Left ventricle myocardium superior (tissue), 1 donor: ENCODE data around the gene LYZ. TPM values are rescaled to one million over a fixed set of nuclear protein-coding genes. Genes with fewer than 3 reads are reported as not detected.
"Not testable (repeated sequence)": the region's sequence is repeated elsewhere in the genome, so short reads cannot be mapped to it uniquely, and the experiment has no call there.

Experiments
- ATAC-seq: fragments of 200-7000 bp; cut with Tn5 transposase; one replicate; pipeline ENCODE4 v1.9.1; 2020; ENCODE audit warnings: mild to moderate bottlenecking, moderate library complexity
- DNase-seq: peaks from one replicate; pipeline ENCODE4 v3.0.0-alpha.2; 2020
- intact Hi-C: fragments of 100-400 bp; cut with micrococcal nuclease; formaldehyde crosslinking; loops from one replicate; pipeline ENCODE4 v1.11.0; 2022
- long read RNA-seq: library from polyadenylated mRNA; unstranded; transcript quantifications from one replicate; pipeline ENCODE4 v2.0.0, GENCODE V29; 2021
- total RNA-seq: library from RNA; stranded (reverse); fragmentation: NEBNext Ultra II Directional; extraction: Animal tissue kit (Norgen Biotek cat#: 25700); gene quantifications from one replicate; pipeline ENCODE4 v1.2.1, GENCODE V29; 2021
- donor health status: DM: no; HTN: yes; CAD: no; lungs with severe emphysema.

LYZ gene
- 51.1 TPM for total RNA-seq
- long read RNA-seq, transcript LYZ-201 (4 exons, 1,530 nt): major isoform, 7 of 8 reads
- long read RNA-seq, partial matches to known transcripts: 0 of 8 reads
- long read RNA-seq, other reads (novel, unspliced or antisense): 1 of 8 reads

- intact Hi-C loops: no loop called here
- ATAC-seq (peak; percentile 79), DNase-seq (no peak)
Observed at GRCh38 chr12:69348162-69348938, at the start of gene LYZ. Gene LYZ, plus strand, starts transcription at chr12:69348381. Its CDS starts 28 bp downstream, at chr12:69348409.

- intact Hi-C loops: no loop called here
- DNase-seq (no peak), ATAC-seq (no peak)
Observed at GRCh38 chr12:69298947-69299346, 49.2 kb upstream of the LYZ start.

- no peak for DNase-seq
- ATAC-seq: no peak
- intact Hi-C loops: no loop called here
Observed at GRCh38 chr12:69304284-69304683, 43.9 kb upstream of the LYZ start.

GRCh38 chr12:69309461-69309860 is 38.7 kb upstream of the LYZ start:
- DNase-seq (no peak), ATAC-seq (no peak)
- intact Hi-C loops: no loop called here

DNA sequence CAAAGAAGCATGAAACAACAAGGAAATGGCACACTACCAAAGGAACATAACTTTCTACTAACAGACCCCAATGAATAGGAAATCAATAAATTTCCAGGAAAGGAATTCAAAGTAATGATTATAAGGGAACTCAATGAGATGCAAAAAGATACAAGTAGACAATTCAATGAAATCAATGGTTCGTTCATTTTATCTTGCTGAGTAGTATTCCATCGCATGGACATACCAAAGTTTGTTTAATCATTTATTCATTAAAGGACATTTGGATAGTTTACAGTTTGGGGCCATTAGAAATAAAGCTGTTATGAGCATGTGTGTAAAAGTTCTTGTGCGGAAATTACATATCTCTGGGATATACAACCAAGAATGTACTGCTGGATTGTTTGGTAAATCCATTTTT is 35.0 kb upstream of the LYZ start:
- intact Hi-C loops: no loop called here
- ATAC-seq (no peak), DNase-seq (no peak)

- intact Hi-C loops, DNase-seq, ATAC-seq: not testable (repeated sequence)
Observed at GRCh38 chr12:69316784-69317183, 31.4 kb upstream of the LYZ start.

GRCh38 chr12:69317233-69317632 is 30.9 kb upstream of the LYZ start:
- ATAC-seq, intact Hi-C loops, DNase-seq: not testable (repeated sequence)

- intact Hi-C loops: no loop called here
- ATAC-seq: no peak
- no peak for DNase-seq
Observed at GRCh38 chr12:69318225-69318624, 30.0 kb upstream of the LYZ start.

- DNase-seq (no peak), ATAC-seq (no peak)
- intact Hi-C loops: no loop called here
Observed at GRCh38 chr12:69321351-69321750, 26.8 kb upstream of the LYZ start.

GRCh38 chr12:69324797-69325466 is 23.2 kb upstream of the LYZ start:
- intact Hi-C loops: no loop called here
- DNase-seq: no peak
- no peak for ATAC-seq

DNA sequence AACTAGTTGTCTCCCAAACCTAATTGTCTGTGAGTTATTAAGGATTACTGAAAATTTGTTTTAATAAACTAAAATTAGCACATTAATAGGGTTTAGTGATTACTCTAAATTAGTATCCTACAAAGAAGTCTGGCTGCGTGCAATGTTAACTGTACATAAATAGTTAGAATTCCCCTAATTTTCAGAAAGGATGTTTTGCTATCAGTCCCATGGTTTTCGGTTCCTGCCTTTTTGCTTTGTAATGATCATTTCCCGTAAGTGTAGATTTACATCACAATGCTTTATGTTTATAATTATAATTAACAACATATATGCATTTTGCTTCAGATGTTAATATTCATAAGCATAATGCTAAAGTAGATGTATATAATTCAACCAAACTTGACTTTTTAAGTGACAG is 19.8 kb upstream of the LYZ start:
- ATAC-seq: no peak
- DNase-seq: no peak
- intact Hi-C loops: no loop called here

DNA sequence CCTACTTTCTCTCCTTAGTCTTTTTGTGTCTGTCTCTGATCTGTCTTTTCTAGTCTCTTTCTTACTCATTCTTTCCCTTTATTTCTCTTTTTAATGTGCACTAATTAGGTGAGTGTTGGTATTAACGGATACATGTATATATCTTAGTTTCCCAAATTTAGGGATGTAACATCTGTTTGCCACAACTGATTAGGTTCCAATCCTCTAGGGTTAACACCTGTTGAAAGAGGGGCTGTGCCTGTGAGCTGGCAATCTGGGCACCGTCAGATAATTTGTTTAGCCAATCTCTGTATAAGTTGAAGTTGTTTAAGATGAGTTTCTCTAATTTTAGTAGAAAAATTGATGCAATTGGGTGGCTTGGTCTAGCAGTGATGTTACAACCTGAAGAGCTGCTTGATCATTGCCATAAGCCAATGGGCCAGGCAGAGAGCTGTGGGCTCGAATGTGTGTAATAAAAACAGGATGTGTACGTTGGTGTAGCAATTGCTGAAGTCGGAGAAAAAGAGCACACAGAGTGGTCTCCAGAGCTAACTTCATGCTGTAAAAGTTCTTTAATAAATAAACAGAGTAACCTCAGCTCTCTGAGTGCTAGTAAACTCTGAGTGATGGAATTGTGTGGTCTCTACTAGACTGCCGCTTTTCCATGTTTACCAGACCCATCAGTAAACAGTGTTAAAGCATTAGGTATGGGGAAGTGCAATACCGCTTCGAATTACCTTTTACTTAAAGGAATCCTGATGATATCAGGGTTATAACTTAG is 18.3 kb upstream of the LYZ start:
- no peak for DNase-seq
- no peak for ATAC-seq
- intact Hi-C loops: no loop called here

- intact Hi-C loops: no loop called here
- DNase-seq (peak; percentile 35), ATAC-seq (peak; percentile 51)
Observed at GRCh38 chr12:69330475-69331473, 17.4 kb upstream of the LYZ start.

GRCh38 chr12:69331519-69331908 is 16.7 kb upstream of the LYZ start:
- DNase-seq (no peak), ATAC-seq (peak; percentile 15)
- intact Hi-C loops: no loop called here

DNA sequence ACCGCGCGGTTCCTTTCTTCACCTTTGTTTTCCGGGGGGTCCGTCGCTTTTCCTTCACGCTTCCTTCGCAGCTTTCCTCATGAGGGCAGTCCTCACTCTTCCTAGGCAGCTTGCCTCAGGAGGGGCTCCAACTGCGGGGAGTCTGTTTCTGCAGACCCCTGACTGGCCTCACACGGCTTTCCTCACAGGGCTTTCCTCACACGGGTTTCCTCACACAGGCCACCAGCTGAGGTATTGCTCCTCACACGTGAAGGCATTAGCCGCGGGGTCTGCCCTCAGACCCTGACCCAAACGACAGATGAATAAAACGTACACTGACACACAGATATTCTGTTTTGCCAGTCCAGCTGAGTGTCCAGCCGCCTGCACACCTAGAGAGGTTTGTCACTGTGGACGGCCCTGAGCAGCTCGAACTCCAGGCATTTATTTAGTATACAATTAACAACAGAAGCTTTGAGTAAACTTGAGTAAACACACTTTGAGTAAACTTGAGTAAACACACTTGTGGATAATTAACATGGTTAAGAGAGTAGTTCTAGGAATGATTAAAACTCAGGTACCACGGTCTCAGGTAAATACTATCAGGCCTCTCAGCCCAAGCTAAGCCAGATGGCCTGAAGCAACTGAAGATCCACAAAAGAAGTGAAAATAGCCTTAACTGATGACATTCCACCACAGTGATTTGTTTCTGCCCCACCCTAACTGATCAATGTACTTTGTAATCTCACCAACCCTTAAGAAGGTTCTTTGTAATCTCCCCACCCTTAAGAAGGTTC is 16.1 kb upstream of the LYZ start:
- intact Hi-C loops: no loop called here
- ATAC-seq (no peak), DNase-seq (no peak)

GRCh38 chr12:69332815-69333358 is 15.3 kb upstream of the LYZ start:
- intact Hi-C loops: no loop called here
- ATAC-seq: no peak

DNA sequence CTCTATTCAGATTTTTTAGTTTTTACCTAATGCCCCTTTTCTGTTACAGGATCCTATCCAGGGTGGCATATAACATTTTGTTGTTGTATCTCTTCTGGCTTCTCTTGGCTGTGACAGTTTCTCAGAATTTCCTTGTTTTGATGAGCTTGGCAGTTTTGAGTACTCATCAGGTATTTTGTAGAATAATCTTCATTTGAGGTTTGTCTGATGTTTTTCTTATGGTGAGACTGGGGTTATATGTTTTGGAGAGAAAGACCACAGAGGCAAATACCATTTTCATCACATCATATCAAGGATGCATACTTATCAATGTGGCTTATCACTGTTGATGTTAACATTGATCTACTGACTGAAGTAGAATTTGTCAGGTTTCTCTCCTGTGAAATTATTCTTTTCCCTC is 14.0 kb upstream of the LYZ start:
- ATAC-seq (no peak), DNase-seq (no peak)
- intact Hi-C loops: no loop called here

More at GRCh38 chr12:69332815-69333358, 15.3 kb upstream of the LYZ start:
- no peak for DNase-seq
